H9 (cell line): ENCODE data around the gene RYR3. TPM values are rescaled to one million over a fixed set of nuclear protein-coding genes. Genes with fewer than 3 reads are reported as not detected.

Experiments used
- DNase-seq: peaks from one replicate; pipeline ENCODE4 v3.0.0-alpha.2; 2017
- H2AFZ ChIP-seq: one replicate; pipeline ENCODE4 v1.6.1; 2013; ENCODE audit warnings: mild to moderate bottlenecking, low read length, control low read depth, moderate library complexity
- H2AK5ac ChIP-seq: 2 replicates; pipeline ENCODE4 v1.6.1; 2013; ENCODE audit warnings: low read length, control low read depth, mixed read lengths; ENCODE audit not compliant: insufficient read length
- H2BK120ac ChIP-seq: one replicate; pipeline ENCODE4 v1.6.1; 2013; ENCODE audit warnings: low read depth, mild to moderate bottlenecking, low read length, control low read depth, inconsistent platforms; ENCODE audit not compliant: poor library complexity, severe bottlenecking
- H2BK12ac ChIP-seq: 2 replicates; pipeline ENCODE4 v1.6.1; 2013; ENCODE audit warnings: low read length, control low read depth, mixed read lengths, low read depth; ENCODE audit not compliant: insufficient read length
- H2BK15ac ChIP-seq: 2 replicates; pipeline ENCODE4 v1.6.1; 2013; ENCODE audit warnings: low read depth, low read length, control low read depth
- H2BK20ac ChIP-seq: one replicate; pipeline ENCODE4 v1.6.1; 2013; ENCODE audit warnings: low read depth, mild to moderate bottlenecking, low read length, control low read depth, inconsistent platforms; ENCODE audit not compliant: poor library complexity, severe bottlenecking
- H2BK5ac ChIP-seq: 2 replicates; pipeline ENCODE4 v1.6.1; 2013; ENCODE audit warnings: low read length, control low read depth, mixed read lengths; ENCODE audit not compliant: insufficient read length
- H3K14ac ChIP-seq: 2 replicates; pipeline ENCODE4 v1.6.1; 2013; ENCODE audit warnings: low read length, control low read depth; ENCODE audit not compliant: insufficient read depth
- H3K18ac ChIP-seq: 2 replicates; pipeline ENCODE4 v1.6.1; 2013; ENCODE audit warnings: low read depth, mild to moderate bottlenecking, mixed read lengths, low read length, control low read depth; ENCODE audit not compliant: insufficient read length
- H3K23ac ChIP-seq: 2 replicates; pipeline ENCODE4 v1.6.1; 2013; ENCODE audit warnings: low read length, control low read depth, mixed read lengths, low read depth; ENCODE audit not compliant: insufficient read length
- H3K23me2 ChIP-seq: 2 replicates; pipeline ENCODE4 v1.6.1; 2013; ENCODE audit warnings: low read depth, mild to moderate bottlenecking, mixed read lengths, low read length, control low read depth; ENCODE audit not compliant: insufficient read length, poor library complexity, severe bottlenecking
- H3K27ac ChIP-seq: 2 replicates; pipeline ENCODE4 v1.5.1; 2013; ENCODE audit warnings: low read length, control low read depth, mixed read lengths, low read depth; ENCODE audit not compliant: insufficient read length
- H3K27me3 ChIP-seq: 2 replicates; pipeline ENCODE4 v1.6.1; 2013; ENCODE audit warnings: low read length, control low read depth, inconsistent platforms; ENCODE audit not compliant: insufficient read depth
- H3K4ac ChIP-seq: 2 replicates; pipeline ENCODE4 v1.6.1; 2013; ENCODE audit warnings: low read depth, mild to moderate bottlenecking, control low read depth, inconsistent platforms, low read length, moderate library complexity
- H3K4me1 ChIP-seq: 2 replicates; pipeline ENCODE4 v1.6.1; 2013; ENCODE audit warnings: low read length, control low read depth, inconsistent platforms; ENCODE audit not compliant: insufficient read depth
- H3K4me2 ChIP-seq: 2 replicates; pipeline ENCODE4 v1.6.1; 2013; ENCODE audit warnings: low read length, control low read depth, mixed read lengths; ENCODE audit not compliant: insufficient read length, insufficient read depth
- H3K56ac ChIP-seq: 2 replicates; pipeline ENCODE4 v1.6.1; 2013; ENCODE audit warnings: low read depth, mild to moderate bottlenecking, mixed read lengths, low read length, control low read depth; ENCODE audit not compliant: insufficient read length
- H3K79me1 ChIP-seq: 2 replicates; pipeline ENCODE4 v1.6.1; 2013; ENCODE audit warnings: low read depth, mild to moderate bottlenecking, moderate library complexity, low read length, control low read depth, inconsistent platforms; ENCODE audit not compliant: insufficient read depth, poor library complexity, severe bottlenecking
- H3K79me2 ChIP-seq: 2 replicates; pipeline ENCODE4 v1.6.1; 2013; ENCODE audit warnings: low read length, control low read depth, inconsistent platforms; ENCODE audit not compliant: insufficient read depth
- H3K9ac ChIP-seq: 2 replicates; pipeline ENCODE4 v1.6.1; 2013; ENCODE audit warnings: low read length, control low read depth, mixed read lengths; ENCODE audit not compliant: insufficient read length; ENCODE audit errors: extremely low read depth
- H3K9me3 ChIP-seq: one replicate; pipeline ENCODE4 v1.6.1; 2013; ENCODE audit warnings: low read depth, low read length, inconsistent platforms; ENCODE audit not compliant: control insufficient read depth
- H3T11ph ChIP-seq: one replicate; pipeline ENCODE4 v1.6.1; 2013; ENCODE audit warnings: mild to moderate bottlenecking, low read length, control low read depth, inconsistent platforms
- H4K20me1 ChIP-seq: one replicate; pipeline ENCODE4 v1.6.1; 2013; ENCODE audit not compliant: control insufficient read depth, insufficient read length, insufficient read depth
- H4K5ac ChIP-seq: 2 replicates; pipeline ENCODE4 v1.6.1; 2013; ENCODE audit warnings: low read depth, mild to moderate bottlenecking, mixed read lengths, low read length, control low read depth; ENCODE audit not compliant: insufficient read length
- H4K8ac ChIP-seq: replicated peaks from 2 replicates; pipeline ENCODE4 v1.6.1; 2013; ENCODE audit warnings: low read length, control low read depth, mixed read lengths, low read depth; ENCODE audit not compliant: insufficient read length
- H4K91ac ChIP-seq: 2 replicates; pipeline ENCODE4 v1.6.1; 2013; ENCODE audit warnings: low read depth, mild to moderate bottlenecking, moderate library complexity, mixed read lengths, low read length, control low read depth; ENCODE audit not compliant: insufficient read length
- H3K27ac Mint-ChIP-seq, 3 experiments: 2 replicates in 2 of 3; 3 replicates in 1 of 3; pipeline ENCODE4 v1.8.0; 2020 to 2021; ENCODE audit warnings: mixed read lengths in 3 of 3, mild to moderate bottlenecking in 1 of 3, moderate library complexity in 1 of 3
- H3K27me3 Mint-ChIP-seq: 2 replicates; pipeline ENCODE4 v1.8.0; 2021; ENCODE audit warnings: low read depth, mild to moderate bottlenecking, moderate library complexity, mixed read lengths
- H3K36me3 Mint-ChIP-seq, 3 experiments: 2 replicates in 2 of 3; 3 replicates in 1 of 3; pipeline ENCODE4 v1.8.0; 2020 to 2021; ENCODE audit warnings: low read depth in 3 of 3, mixed read lengths in 3 of 3; ENCODE audit not compliant: insufficient read depth in 1 of 3
- H3K4me1 Mint-ChIP-seq, 2 experiments: 2 replicates each; pipeline ENCODE4 v1.8.0; 2020; ENCODE audit warnings: mixed read lengths in 2 of 2
- H3K4me3 Mint-ChIP-seq, 2 experiments: 2 replicates in 1 of 2; 3 replicates in 1 of 2; pipeline ENCODE4 v1.8.0; 2020 to 2021; ENCODE audit warnings: mild to moderate bottlenecking in 2 of 2, mixed read lengths in 2 of 2, moderate library complexity in 1 of 2
- H3K9me3 Mint-ChIP-seq, 2 experiments: 2 replicates in 1 of 2; 3 replicates in 1 of 2; pipeline ENCODE4 v1.8.0; 2020; ENCODE audit warnings: mild to moderate bottlenecking in 2 of 2, mixed read lengths in 2 of 2, moderate library complexity in 1 of 2
- WGBS: extraction: QIAGEN DNeasy Blood & Tissue Kit; methylation state at CpG from one replicate; pipeline ENCODE4 v1.1.7; 2013; ENCODE audit warnings: missing lambda C conversion rate, low lambda C conversion rate, mixed read lengths; ENCODE audit not compliant: insufficient read length; ENCODE audit errors: extremely low coverage; 5-methylcytosine and 5-hydroxymethylcytosine counted together
- total RNA-seq: library from RNA; stranded (reverse); gene quantifications from 2 replicates; pipeline ENCODE4 v1.2.1, GENCODE V29; 2021
- TF ChIP-seq, protein P1 (sequence below): fragments of 200-600 bp; sonication (generic); conservative IDR thresholded peaks from 3 replicates; pipeline ENCODE4 v1.8.0; 2021; ENCODE audit warnings: antibody characterized with exemption, mild to moderate bottlenecking

The RYR3 gene
- total RNA-seq, 1 experiment from 2014 or later = 0.85 TPM

DNA sequence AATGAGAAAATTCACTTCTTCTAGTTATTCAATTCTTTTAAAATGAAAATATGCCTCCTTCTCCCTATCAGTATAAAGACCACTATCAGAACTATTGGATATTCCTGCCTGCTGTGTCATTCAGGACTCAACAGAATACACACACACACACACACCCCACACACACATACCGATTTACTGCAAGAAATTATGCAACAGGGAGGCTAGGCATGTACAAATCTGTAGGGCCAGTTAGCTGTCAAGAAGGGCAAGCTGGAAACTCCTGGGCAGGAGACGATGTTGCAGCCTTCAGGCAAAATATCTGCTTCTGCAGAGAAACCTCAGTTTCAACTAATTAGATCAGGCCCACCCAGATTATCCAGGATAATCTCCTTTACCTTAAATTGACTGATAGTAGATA is 13.9 kb upstream of the RYR3 start:
- H3K18ac ChIP-seq = no peak overlapping the region
- H2BK12ac ChIP-seq = no peak overlapping the region
- DNase-seq = no peak
- H3K36me3 Mint-ChIP-seq = no peaks in the 10 kb centered on the region; a peak in 1 of 7 replicates
- H3K9me3 ChIP-seq = no peaks in the 10 kb centered on the region
- H4K20me1 ChIP-seq = no peaks in the 10 kb centered on the region
- no peak overlapping the region for H2AFZ ChIP-seq
- no peaks in the 10 kb centered on the region for H3K4me1 ChIP-seq
- no peak overlapping the region for H4K8ac ChIP-seq
- no peak overlapping the region for H3K9ac ChIP-seq
- H4K91ac ChIP-seq = no peak overlapping the region
- no peaks in the 10 kb centered on the region; the same call in 1 of the 2 replicates for H3K27me3 Mint-ChIP-seq
- H3K23ac ChIP-seq = no peak overlapping the region
- H3K79me1 ChIP-seq = no peaks in the 10 kb centered on the region
- no peak overlapping the region for H2BK5ac ChIP-seq
- no peaks in the 10 kb centered on the region for H3K4me1 Mint-ChIP-seq
- H3K4me3 Mint-ChIP-seq = no peak overlapping the region
- TF ChIP-seq, protein P1, sequence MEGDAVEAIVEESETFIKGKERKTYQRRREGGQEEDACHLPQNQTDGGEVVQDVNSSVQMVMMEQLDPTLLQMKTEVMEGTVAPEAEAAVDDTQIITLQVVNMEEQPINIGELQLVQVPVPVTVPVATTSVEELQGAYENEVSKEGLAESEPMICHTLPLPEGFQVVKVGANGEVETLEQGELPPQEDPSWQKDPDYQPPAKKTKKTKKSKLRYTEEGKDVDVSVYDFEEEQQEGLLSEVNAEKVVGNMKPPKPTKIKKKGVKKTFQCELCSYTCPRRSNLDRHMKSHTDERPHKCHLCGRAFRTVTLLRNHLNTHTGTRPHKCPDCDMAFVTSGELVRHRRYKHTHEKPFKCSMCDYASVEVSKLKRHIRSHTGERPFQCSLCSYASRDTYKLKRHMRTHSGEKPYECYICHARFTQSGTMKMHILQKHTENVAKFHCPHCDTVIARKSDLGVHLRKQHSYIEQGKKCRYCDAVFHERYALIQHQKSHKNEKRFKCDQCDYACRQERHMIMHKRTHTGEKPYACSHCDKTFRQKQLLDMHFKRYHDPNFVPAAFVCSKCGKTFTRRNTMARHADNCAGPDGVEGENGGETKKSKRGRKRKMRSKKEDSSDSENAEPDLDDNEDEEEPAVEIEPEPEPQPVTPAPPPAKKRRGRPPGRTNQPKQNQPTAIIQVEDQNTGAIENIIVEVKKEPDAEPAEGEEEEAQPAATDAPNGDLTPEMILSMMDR = no peak
- H3K4me2 ChIP-seq = no peak overlapping the region
- H2BK15ac ChIP-seq = no peak overlapping the region
- no peak overlapping the region for H2BK120ac ChIP-seq
- H3K9me3 Mint-ChIP-seq = no peaks in the 10 kb centered on the region
- H3K27ac ChIP-seq = no peak overlapping the region
- no peak overlapping the region for H3K27ac Mint-ChIP-seq
- no peaks in the 10 kb centered on the region for H3K79me2 ChIP-seq
- no peaks in the 10 kb centered on the region for H3K23me2 ChIP-seq
- no CpG with 5 or more reads among the region's 2 CpGs for WGBS
- no peak overlapping the region for H3K4ac ChIP-seq
- no peak overlapping the region for H3K14ac ChIP-seq
- H3T11ph ChIP-seq = no peak overlapping the region
- H4K5ac ChIP-seq = no peak overlapping the region
- no peak overlapping the region for H2BK20ac ChIP-seq
- no peak overlapping the region for H2AK5ac ChIP-seq
- no peak overlapping the region for H3K56ac ChIP-seq
- H3K27me3 ChIP-seq = no peaks in the 10 kb centered on the region
